Endothelial cell of umbilical vein (primary cell): ENCODE data around the gene PTPRZ1.

ENCODE experiments used
- CTCF ChIP-seq, 2 donors: IDR thresholded peaks; 1 replicate in 1 of 2; 2 replicates in 1 of 2; pipeline ENCODE4 v1.5.1; 2011; ENCODE audit warnings: low read length in 2 of 2, mild to moderate bottlenecking in 2 of 2, moderate library complexity in 2 of 2, control low read depth in 1 of 2, inconsistent platforms in 1 of 2, low read depth in 1 of 2; ENCODE audit not compliant: insufficient read depth in 1 of 2; ENCODE audit errors: extremely low read depth in 1 of 2
- EZH2 ChIP-seq: IDR thresholded peaks from 2 replicates; pipeline ENCODE4 v1.6.1; 2012; ENCODE audit warnings: borderline replicate concordance, low read depth, mild to moderate bottlenecking, moderate library complexity, low read length, inconsistent platforms; ENCODE audit not compliant: severe bottlenecking
- GATA2 ChIP-seq: IDR thresholded peaks from 2 replicates; pipeline ENCODE4 v1.7.0; 2011; ENCODE audit warnings: low read depth, mild to moderate bottlenecking, moderate library complexity, mixed read lengths, low read length; ENCODE audit not compliant: insufficient read length, insufficient read depth
- MYC ChIP-seq: IDR thresholded peaks from one replicate; pipeline ENCODE4 v1.6.1; 2011; ENCODE audit warnings: mild to moderate bottlenecking, low read depth, low read length
- POLR2A ChIP-seq: IDR thresholded peaks from 2 replicates; pipeline ENCODE4 v1.6.1; 2012; ENCODE audit warnings: low read depth, mild to moderate bottlenecking, control low read depth, low read length
- POLR2AphosphoS5 ChIP-seq: IDR thresholded peaks from 2 replicates; pipeline ENCODE4 v1.6.1; 2012; ENCODE audit warnings: low read depth, mild to moderate bottlenecking, control low read depth, low read length, moderate library complexity; ENCODE audit not compliant: insufficient read depth
- TF ChIP-seq, protein P1 (sequence below): IDR thresholded peaks from 2 replicates; pipeline ENCODE4 v1.6.1; 2011; ENCODE audit not compliant: insufficient read depth, insufficient read length

- TF ChIP-seq CTCF (IDR thresholded peaks at IDR 0.05; ENCODE audit: extremely low read depth in 1 of 2, insufficient read depth in 1 of 2, low read depth in 1 of 2, low read length in 2 of 2) (no peak), POLR2AphosphoS5 (no peak), EZH2 (no peak), POLR2A (no peak), GATA2 (no peak), MYC (no peak)
- TF ChIP-seq, protein P1, sequence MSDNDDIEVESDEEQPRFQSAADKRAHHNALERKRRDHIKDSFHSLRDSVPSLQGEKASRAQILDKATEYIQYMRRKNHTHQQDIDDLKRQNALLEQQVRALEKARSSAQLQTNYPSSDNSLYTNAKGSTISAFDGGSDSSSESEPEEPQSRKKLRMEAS = no peak
Observed at GRCh38 chr7:121901026-121901425, 28.1 kb downstream of the PTPRZ1 start.
